ENCODE results near the gene SEMA4D.
A peak's percentile ranks its signal among the peaks of the same experiment; 100 is the strongest.

Gene SEMA4D

DNA sequence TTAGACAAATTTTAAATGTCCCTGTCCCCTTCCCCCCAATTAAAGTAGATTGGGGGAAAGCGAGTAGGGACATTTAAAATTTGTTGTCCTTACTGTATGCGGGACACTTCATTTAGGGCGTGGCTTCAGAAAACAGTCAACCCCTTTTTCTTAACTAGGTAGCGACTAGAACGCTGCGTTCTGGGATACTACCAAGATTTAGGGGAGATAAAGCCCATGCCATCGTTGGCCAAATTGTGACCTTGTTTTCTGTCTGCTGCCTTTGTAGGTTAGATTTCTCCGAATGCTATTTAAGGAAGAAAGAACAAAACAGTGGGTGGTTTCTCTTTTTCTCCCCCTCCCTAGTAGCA is 185.7 kb downstream of the SEMA4D start:
- no peak for DNase-seq (ENCODE audit: low spot score)

DNA sequence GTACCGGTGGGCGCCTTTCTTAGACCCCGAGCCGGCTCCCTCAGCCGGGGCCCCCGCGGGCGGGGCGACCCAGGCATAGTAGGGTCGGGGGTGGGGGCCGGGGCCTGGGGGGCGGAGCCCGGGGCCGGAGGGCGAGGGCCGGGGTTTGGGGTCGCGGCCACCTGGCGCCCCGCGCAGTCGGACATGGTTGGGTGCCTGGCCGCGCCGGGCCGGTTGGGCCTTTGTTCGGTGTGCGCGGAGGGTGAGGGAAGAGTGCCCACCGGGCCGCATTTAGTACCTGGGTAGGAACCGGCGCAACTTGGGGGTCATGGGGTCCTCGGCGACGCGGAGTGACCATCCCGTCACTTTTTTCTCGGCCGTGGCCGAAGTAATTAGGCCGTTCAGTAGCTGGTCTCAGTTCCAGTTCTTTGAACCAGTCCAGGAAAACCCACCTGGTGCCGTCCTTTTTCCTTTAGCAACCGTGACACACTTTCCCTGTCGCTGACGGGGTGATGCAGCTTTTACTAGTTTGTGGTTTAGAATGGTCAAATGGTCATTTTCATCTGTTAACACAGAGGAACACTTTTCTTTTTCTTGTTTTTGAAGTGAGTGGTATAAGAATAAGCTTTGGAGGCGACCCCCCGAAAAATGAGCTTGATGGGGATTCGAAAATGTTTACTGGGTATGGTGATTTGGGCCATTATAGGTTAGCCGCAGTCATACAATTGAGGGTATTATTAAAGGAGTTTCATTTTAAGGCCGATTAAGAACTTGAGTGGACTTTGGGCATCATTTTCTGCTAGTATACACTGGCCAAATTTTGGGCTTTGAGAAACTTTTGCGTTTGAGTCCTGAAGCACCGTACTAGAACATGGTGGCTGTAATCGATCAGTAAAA is 186.3 kb downstream of the SEMA4D start:
- peak; percentile 53 for DNase-seq (ENCODE audit: low spot score)

Data from D341Med (cell line).